AG04449 (cell line): ENCODE measurements around the gene SNX30.

Experiments
- CTCF ChIA-PET: fragments of 350-600 bp; formaldehyde crosslinking; extraction: SDS; loops from one replicate; lab custom pipeline; 2021; ENCODE audit warnings: antibody characterized with exemption; lab: Yijun Ruan, JAX
- POLR2A ChIA-PET: fragments of 400-600, 350-600 bp; formaldehyde crosslinking; extraction: SDS; loops from one replicate; lab custom pipeline; 2020; ENCODE audit warnings: antibody characterized with exemption, inconsistent platforms; lab: Yijun Ruan, JAX
- DNase-seq: peaks from one replicate; pipeline ENCODE4 v3.0.0-alpha.2; 2010; ENCODE audit warnings: low read depth, low spot score
- H3K4me3 ChIP-seq: 2 replicates; pipeline ENCODE4 v1.5.1; 2011; ENCODE audit warnings: low read depth, mild to moderate bottlenecking, control low read depth, low read length
- CTCF ChIP-seq: IDR thresholded peaks from one replicate; pipeline ENCODE4 v1.5.1; 2011; ENCODE audit warnings: mild to moderate bottlenecking, moderate library complexity, low read length, control low read depth, inconsistent platforms; ENCODE audit not compliant: insufficient read depth; ENCODE audit errors: missing control alignments

Gene SNX30

GRCh38 chr9:112917987-112918362 lies 167.4 kb downstream of the SNX30 start:
- CTCF ChIA-PET: interaction anchor here (0.7 to 7.9 kb wide), 2 partner anchors 15 to 194 kb away, joined by 4 to 49 read pairs; no protein-coding TSS in a partner anchor
- no peak overlapping the region for H3K4me3 ChIP-seq
- no peak for TF ChIP-seq CTCF
- DNase-seq: no peak
- POLR2A ChIA-PET: no interaction called here

GRCh38 chr9:112921549-112921948 lies 171.0 kb downstream of the SNX30 start:
- no peak overlapping the region for H3K4me3 ChIP-seq
- TF ChIP-seq CTCF: peak; percentile 51
- peak; percentile 23 for DNase-seq
- CTCF ChIA-PET: interaction anchor here (0.8 to 4.6 kb wide), 12 partner anchors 9 to 736 kb away, joined by 3 to 34 read pairs (median 4); no protein-coding TSS in a partner anchor
- POLR2A ChIA-PET: no interaction called here
